Stimulated activated CD8-positive, alpha-beta memory T cell treated with anti-CD3 and anti-CD28 coated beads, Interleukin-2, amount 100 ng/mL, for 1 hour (primary cell): Measurements from ENCODE around the gene GZMM.
"Not testable (repeated sequence)": the region's sequence is repeated elsewhere in the genome, so short reads cannot be mapped to it uniquely, and the experiment has no call there.

Source experiments
- DNase-seq, 2 donors: peaks; one replicate each; pipeline ENCODE4 v3.0.0-alpha.2; 2020; ENCODE audit warnings: low read depth in 2 of 2

GZMM gene

GRCh38 chr19:583198-583967 lies 39.5 kb downstream of the GZMM start:
- DNase-seq: no peak

GRCh38 chr19:583968-584239 lies 40.1 kb downstream of the GZMM start:
- DNase-seq: no peak

- peak; percentile 30 to 52 for DNase-seq
Measured at GRCh38 chr19:584240-585001, 40.6 kb downstream of the GZMM start.

GRCh38 chr19:585146-585545 lies 41.3 kb downstream of the GZMM start:
- DNase-seq: not testable (repeated sequence)

GRCh38 chr19:585551-586110 lies 41.8 kb downstream of the GZMM start:
- no peak for DNase-seq

- no peak for DNase-seq
Measured at GRCh38 chr19:588093-588740, 44.4 kb downstream of the GZMM start.

GRCh38 chr19:588741-589692 lies 45.2 kb downstream of the GZMM start:
- DNase-seq: no peak

- no peak for DNase-seq
Measured at GRCh38 chr19:589693-590395, 46.0 kb downstream of the GZMM start, which contains the start of gene HCN2. Gene HCN2 (plus strand): TSS chr19:589881. CDS start chr19:589946, 65 bp downstream.

GRCh38 chr19:590396-590745 lies 46.5 kb downstream of the GZMM start:
- no peak for DNase-seq

GRCh38 chr19:590750-591098 lies 46.9 kb downstream of the GZMM start:
- DNase-seq: no peak

- DNase-seq: no peak
Measured at GRCh38 chr19:591099-591958, 47.5 kb downstream of the GZMM start.

- DNase-seq: no peak
Measured at GRCh38 chr19:592101-592500, 48.2 kb downstream of the GZMM start.

- DNase-seq: no peak
Measured at GRCh38 chr19:593055-593454, 49.2 kb downstream of the GZMM start.

GRCh38 chr19:593505-593904 lies 49.7 kb downstream of the GZMM start:
- DNase-seq: no peak

GRCh38 chr19:594265-594870 lies 50.5 kb downstream of the GZMM start:
- DNase-seq: no peak

GRCh38 chr19:595326-596262 lies 51.7 kb downstream of the GZMM start:
- DNase-seq: no peak

- no peak for DNase-seq
Measured at GRCh38 chr19:596263-596655, 52.4 kb downstream of the GZMM start.
